HG02938 (cell line): ENCODE measurements around the gene ECT2L.
A peak's percentile ranks its signal among the peaks of the same experiment; 100 is the strongest.

Experiments used
- ATAC-seq: cut with Tn5 transposase; IDR thresholded peaks from one replicate; pipeline ENCODE4 v1.9.1; 2021; ENCODE audit warnings: mild to moderate bottlenecking, moderate library complexity; ENCODE audit not compliant: unreplicated experiment

ECT2L gene

GRCh38 chr6:138857775-138858174 lies 61.9 kb downstream of the ECT2L start:
- ATAC-seq: no peak

- no peak for ATAC-seq
Observed at GRCh38 chr6:138862456-138862855, 66.6 kb downstream of the ECT2L start.

DNA sequence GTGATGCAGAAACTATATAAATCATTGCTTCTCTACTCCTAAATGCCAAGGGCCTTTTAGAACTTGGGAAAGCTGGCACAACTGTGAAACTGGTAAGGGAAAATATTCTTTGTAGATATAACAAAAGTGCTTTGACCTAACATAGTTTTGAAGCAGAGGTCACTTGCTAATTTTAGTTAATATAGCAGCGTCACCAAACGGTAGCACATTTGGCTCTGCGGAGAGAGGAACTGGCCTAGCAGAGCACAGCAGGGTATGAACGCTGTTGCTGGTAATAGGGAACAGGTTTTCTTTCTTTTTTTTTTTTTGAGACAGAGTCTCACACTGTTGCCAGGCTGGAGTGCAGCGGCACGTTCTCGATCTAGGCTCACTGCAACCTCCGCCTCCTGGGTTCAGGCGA lies 67.4 kb downstream of the ECT2L start:
- ATAC-seq: no peak

DNA sequence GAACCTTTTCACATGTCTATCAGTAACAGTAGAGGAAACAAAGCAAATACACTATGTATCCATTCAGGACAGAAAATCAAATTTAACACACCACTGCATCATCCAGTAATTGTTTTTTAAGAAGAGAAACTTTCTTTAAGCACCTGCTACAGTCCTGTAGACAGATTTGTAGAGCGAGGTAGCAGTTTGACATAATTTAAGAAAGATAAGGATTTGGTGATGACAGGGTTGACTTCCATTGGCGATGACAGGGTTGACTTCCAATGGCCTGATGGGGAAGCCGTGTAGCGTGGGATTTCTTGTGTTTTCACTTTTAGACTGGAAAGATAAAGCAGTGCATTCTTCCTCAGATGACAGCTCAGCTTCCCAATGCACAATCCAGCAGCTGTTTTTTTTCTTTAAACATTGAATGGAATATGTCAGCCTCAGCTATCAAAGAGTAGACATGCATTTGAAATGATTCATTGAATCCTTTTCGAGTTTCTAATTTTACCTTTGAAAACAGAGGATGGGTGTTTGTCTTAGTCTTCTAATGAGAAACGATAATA lies 68.5 kb downstream of the ECT2L start:
- ATAC-seq: no peak

DNA sequence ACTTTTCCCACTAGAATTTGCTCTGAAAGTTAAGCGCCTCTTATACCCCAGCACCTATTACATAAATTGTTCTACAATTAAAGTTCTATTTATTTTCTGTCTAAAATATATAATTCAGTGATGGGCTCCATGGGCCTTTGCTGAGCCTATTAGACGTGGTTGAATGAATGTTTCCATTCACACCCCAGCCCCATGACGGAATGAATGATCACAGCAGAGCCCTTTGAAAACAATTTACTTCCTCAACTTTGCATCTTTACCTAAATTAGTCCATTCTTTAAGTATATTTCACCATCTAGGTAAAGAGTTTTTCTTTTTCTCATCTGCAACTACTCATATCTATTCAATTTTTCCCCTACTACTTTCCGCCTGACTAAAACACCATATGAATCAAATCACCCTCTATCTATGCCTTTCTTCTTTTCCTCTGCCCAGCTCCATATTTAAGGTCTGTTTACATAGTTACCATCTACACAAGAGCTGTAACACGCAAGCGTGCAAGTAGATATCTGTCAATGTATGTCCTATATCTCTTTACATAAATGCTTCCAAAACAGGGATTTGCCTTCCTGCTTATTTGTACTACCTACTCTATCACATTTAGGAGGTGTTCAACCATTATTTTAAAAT lies 69.7 kb downstream of the ECT2L start:
- ATAC-seq: no peak

DNA sequence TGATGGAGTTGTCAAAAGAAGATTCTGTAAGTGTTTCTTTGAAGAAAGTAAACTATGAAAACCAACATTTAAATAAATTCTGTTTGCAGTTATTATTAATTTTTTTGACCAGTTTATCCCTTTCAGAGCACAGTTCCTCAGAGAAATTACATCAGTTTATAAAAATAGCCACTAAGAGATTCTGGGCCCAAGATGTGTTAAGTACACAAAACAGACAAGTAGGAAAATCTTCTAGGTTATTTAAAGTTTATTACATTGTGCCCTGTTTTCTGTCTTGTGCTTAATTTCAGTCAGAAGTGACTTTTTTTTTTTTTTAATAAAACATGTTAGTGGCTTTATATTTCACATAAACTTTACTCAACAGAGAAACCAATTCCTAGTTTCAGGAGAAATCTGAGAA lies 72.3 kb downstream of the ECT2L start:
- ATAC-seq: no peak

GRCh38 chr6:138869398-138869797 lies 73.5 kb downstream of the ECT2L start:
- ATAC-seq: no peak

DNA sequence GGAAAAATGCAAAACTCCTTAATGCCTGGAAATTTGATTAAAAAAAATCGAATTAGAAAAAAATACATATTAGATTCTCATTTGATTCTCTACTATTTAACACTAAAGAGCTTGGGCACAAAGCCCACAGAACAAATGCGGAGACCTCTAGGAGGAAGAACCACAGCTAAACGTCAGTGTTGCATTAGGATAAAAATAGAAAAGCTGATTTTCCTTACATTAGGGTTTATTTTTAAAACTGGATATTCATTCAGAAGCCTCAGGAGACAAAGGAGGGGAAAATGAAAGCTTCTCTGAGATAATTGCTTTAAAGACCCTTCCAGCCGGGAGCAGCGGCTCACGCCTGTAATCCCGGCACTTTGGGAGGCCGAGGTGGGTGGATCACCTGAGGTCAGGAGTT lies 77.3 kb downstream of the ECT2L start:
- ATAC-seq: no peak

- ATAC-seq: peak; percentile 77
Observed at GRCh38 chr6:138882369-138883017, 86.6 kb downstream of the ECT2L start.

DNA sequence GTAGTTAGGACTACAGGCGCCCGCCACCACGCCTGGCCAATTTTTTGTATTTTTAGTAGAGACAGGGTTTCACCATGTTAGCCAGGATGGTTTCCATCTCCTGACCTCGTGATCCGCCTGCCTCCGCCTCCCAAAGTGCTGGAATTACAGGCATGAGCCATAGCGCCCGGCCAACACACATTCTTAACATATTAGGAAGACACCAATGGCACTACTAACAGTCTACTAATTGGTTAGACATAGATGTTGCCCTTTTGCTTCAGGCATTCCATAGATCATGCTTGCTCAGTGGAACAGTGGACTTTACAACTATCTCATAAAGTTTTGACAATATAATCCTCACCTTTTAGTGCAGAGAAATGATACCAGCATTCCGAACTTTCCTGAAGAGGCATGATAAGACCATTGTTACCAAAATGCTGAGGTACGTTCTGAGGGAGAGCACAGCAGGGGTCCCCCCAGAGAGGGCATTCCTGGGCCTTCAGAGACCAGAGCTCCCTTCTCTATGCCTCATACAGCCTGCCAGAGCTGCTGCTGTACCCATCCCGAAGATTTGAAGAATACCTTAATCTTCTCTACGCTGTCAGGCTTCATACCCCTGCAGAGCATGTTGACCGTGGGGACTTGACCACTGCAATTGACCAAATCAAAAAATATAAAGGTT lies 89.4 kb downstream of the ECT2L start:
- no peak for ATAC-seq

- no peak for ATAC-seq
Observed at GRCh38 chr6:138891255-138891986, 95.5 kb downstream of the ECT2L start.

DNA sequence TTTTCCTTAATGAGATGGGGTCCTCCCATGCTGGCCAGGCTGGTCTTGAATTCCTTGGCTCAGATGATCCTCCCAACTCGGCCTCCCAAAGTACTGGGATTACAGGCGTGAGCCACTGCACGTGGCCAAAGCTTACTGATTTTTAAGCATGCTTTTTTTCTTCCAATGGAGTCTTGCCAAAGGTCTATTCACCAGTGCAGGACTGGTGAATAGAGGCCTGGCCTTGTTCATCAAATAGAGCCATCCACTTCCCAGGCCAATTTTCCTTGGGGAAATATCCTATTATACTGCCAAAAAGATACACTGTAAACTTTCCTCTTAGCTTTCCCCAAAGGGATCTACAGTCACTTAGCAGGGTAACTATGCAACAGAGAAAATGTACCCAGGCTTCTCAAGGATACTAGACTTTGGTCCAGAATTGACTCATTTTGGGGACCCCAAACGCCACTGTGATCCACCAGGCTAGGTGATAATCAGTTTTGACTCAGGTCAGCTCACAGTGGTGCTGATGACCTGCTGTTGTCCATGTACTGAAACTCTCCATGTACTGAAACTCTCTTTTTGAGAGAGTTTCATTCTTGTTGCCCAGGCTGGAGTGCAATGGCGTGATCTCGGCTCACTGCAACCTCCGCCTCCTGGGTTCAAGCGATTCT lies 100.3 kb downstream of the ECT2L start:
- ATAC-seq: no peak

GRCh38 chr6:138897031-138897430 lies 101.1 kb downstream of the ECT2L start:
- ATAC-seq: no peak

DNA sequence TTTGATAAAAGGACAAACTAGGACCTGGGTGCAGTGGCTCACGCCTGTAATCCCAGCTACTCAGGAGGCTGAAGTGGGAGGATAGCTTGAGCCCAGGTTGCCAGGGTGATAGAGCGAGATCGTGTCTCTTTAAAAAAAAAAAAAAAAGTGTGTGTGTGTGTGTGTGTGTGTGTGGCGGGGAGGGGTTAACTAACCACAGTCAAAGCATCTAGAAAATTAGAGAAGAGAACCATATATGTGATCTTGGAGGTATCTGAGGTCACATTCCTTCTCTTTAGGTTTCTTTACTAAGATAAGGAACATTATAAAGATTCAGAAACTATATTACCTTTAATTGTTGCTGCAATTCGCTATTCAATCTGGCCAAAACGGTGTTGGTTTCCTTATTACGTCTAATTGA lies 111.3 kb downstream of the ECT2L start:
- ATAC-seq: no peak

DNA sequence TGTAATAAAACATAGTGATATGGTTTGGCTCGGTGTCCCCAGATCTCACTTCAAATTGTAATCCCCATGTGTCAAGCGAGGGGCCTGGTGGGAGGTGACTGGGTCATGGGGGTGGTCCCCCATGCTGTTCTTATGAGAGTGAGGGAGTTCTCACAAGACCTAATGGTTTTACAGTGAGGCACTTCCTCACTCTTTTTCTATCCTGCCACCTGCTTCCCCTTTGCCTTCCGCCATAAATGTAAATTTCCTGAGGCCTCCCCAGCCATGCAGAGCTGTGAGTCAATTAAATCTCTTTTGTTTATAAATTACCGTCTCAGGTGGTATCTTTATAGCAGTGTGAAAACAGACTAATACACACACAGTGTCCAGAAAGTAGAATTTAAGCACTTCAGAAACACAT lies 113.6 kb downstream of the ECT2L start:
- no peak for ATAC-seq

DNA sequence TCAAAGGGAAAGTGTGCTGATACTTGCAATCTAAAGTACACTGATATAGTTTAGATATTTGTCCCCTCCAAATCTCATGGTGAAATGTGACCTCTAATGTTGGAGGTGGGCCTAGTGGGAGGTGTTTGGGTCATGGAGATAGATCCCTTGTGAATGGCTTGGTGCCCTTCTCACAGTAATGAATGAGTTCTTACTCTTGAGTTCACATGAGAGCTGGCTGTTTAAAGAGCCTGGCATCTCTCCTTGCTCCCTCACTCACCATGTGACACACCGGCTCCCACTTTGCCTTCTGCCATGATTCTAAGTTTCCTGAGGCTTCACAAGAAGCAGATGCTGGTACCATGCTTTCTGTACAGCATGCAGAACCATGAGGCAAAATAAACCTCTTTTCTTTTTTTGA lies 114.1 kb downstream of the ECT2L start:
- no peak for ATAC-seq

DNA sequence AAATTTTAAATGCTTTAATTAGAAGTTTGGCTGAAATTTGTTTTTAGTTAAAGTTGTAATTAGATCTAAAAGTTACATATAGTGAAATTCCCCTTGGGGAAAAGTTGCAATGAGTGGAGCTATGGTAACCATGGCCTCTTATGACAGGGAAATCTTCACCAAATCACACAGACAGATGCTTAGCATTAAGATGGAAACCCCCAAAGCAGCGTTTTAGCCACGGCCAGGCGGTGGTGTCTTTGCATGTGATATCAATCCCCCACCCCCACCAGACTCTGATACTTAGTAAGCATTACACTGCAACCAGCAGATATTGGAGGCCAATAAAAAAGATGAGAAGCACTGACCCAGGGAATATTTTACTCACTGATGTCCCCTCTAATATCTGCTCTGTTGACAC lies 116.4 kb downstream of the ECT2L start:
- ATAC-seq: no peak

- ATAC-seq: no peak
Observed at GRCh38 chr6:138914701-138915100, 118.8 kb downstream of the ECT2L start.

DNA sequence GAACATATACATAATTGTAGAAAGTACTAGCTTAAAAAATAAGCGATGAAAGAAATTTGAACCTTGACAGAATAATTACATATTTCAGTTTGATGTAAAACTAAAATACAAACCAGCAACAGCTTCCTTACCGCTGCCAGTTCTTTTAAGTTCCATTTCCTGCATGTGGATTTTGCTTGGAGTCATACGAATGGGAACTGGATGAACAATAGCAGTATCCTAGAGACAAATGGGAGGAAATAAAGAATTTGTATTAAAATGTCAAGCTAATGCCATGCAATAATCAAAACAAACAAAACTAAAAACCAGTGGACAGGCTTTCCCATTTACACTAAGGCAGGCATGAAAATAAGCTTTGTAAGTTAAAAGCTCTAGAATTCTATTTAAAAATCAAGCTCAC lies 125.0 kb downstream of the ECT2L start:
- ATAC-seq: no peak

DNA sequence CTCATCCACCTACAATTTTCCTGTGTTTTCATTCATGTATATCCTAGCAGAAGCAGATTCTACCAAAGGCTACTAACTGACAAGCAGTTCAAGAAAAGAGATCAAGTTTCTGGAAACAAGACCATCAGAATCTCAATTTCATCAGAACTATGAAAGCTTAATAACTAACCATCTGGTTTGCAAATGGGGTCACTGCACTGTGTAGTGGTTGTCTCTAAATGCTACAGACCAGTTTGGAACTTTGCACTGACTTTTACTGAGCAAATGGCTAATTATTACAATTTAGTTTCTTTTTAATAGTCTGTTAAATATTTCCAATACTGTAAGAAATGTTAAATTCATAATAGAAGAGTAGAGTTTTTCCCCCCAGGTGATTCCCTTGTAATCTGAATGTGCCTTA lies 127.7 kb downstream of the ECT2L start:
- ATAC-seq: peak; percentile 74

DNA sequence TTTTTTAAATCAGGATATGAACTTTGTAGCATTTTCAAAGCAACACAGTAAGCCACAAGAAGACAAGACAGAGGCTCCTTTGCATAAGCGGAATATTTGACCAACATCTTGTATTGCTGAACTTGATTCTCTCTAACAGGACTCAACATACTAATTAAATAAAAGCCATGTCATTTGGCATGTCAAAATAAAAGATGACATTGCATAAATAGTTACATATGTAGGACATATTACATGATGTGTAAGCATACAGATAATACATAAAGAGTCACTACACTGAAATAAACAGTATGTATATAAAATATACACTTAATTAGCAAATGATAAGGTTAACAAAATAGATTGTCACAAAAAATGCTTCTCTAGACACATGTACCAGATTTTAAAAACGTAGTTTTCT lies 129.9 kb downstream of the ECT2L start:
- no peak for ATAC-seq
